Keratinocyte (primary cell): Measurements from ENCODE around the gene CDON. TPM values are rescaled to one million over a fixed set of nuclear protein-coding genes. Genes with fewer than 3 reads are reported as not detected.

ENCODE experiments used
- DNase-seq: peaks from one replicate; pipeline ENCODE4 v3.0.0-alpha.2; 2011; ENCODE audit warnings: low read depth, missing footprints, low spot score
- FAIRE-seq: peaks from 2 replicates; lab custom pipeline; 2011; peaks lifted over from hg19 to GRCh38; lab: Jason Lieb, UNC
- H2AFZ ChIP-seq: 2 replicates; pipeline ENCODE4 v1.6.0; 2012; ENCODE audit warnings: low read length, control low read depth, inconsistent platforms; ENCODE audit not compliant: control insufficient read depth
- H3K27ac ChIP-seq: 2 replicates; pipeline ENCODE4 v1.5.1; 2011; ENCODE audit warnings: low read length; ENCODE audit not compliant: control insufficient read depth, insufficient read depth
- H3K27me3 ChIP-seq: 3 replicates; pipeline ENCODE4 v1.6.0; 2011; ENCODE audit warnings: low read length; ENCODE audit not compliant: control insufficient read depth, insufficient read depth; ENCODE audit errors: extremely low read depth
- H3K36me3 ChIP-seq, 2 experiments: 2 replicates in 1 of 2; 3 replicates in 1 of 2; pipeline ENCODE4 v1.5.1; 2011; ENCODE audit warnings: low read length in 2 of 2, mild to moderate bottlenecking in 1 of 2; ENCODE audit not compliant: control insufficient read depth in 2 of 2, insufficient read depth in 2 of 2; ENCODE audit errors: extremely low read depth in 1 of 2
- H3K4me1 ChIP-seq: 3 replicates; pipeline ENCODE4 v1.5.1; 2011; ENCODE audit warnings: low read length; ENCODE audit not compliant: control insufficient read depth, insufficient read depth; ENCODE audit errors: extremely low read depth
- H3K4me2 ChIP-seq: 3 replicates; pipeline ENCODE4 v1.6.0; 2011; ENCODE audit warnings: low read depth, low read length; ENCODE audit not compliant: control insufficient read depth, insufficient read depth; ENCODE audit errors: extremely low read depth
- H3K4me3 ChIP-seq, 3 experiments: fragments of 200-600 bp in 1 of 3; sonication (generic) in 1 of 3; 2 replicates in 2 of 3; 3 replicates in 1 of 3; pipeline ENCODE4 v1.5.1; 2011 to 2016; ENCODE audit warnings: low read length in 3 of 3, mild to moderate bottlenecking in 3 of 3, control low read depth in 2 of 3, inconsistent platforms in 1 of 3, low read depth in 1 of 3, mixed read lengths in 1 of 3, mixed run types in 1 of 3, moderate library complexity in 1 of 3; ENCODE audit not compliant: control insufficient read depth in 2 of 3, insufficient read depth in 2 of 3; ENCODE audit errors: extremely low read depth in 1 of 3
- H3K79me2 ChIP-seq: 2 replicates; pipeline ENCODE4 v1.6.0; 2012; ENCODE audit warnings: low read length; ENCODE audit not compliant: control insufficient read depth, insufficient read depth
- H3K9ac ChIP-seq: 3 replicates; pipeline ENCODE4 v1.6.0; 2011; ENCODE audit warnings: low read length; ENCODE audit not compliant: control insufficient read depth, insufficient read depth; ENCODE audit errors: extremely low read depth
- H3K9me1 ChIP-seq: 3 replicates; pipeline ENCODE4 v1.6.0; 2011; ENCODE audit warnings: low read length; ENCODE audit not compliant: control insufficient read depth, insufficient read depth; ENCODE audit errors: extremely low read depth
- H3K9me3 ChIP-seq: 2 replicates; pipeline ENCODE4 v1.5.1; 2012; ENCODE audit warnings: low read depth, low read length; ENCODE audit not compliant: control insufficient read depth
- H4K20me1 ChIP-seq: 3 replicates; pipeline ENCODE4 v1.6.0; 2011; ENCODE audit warnings: low read length; ENCODE audit not compliant: control insufficient read depth, insufficient read depth; ENCODE audit errors: extremely low read depth
- EZH2 ChIP-seq: IDR thresholded peaks from one replicate; pipeline ENCODE4 v1.6.1; 2012; ENCODE audit warnings: inconsistent platforms, mild to moderate bottlenecking, low read length, moderate library complexity
- dilution Hi-C: fragments of 300-500 bp; cut with MboI; formaldehyde crosslinking; loops from one replicate; pipeline ENCODE4 v1.7.0; 2020; ENCODE audit warnings: low sequenced_read_pairs; ENCODE audit not compliant: extremely low pct_ligation_motif_present
- polyA plus RNA-seq, 5 experiments: library from polyadenylated mRNA; depleted of rRNA in 3 of 5; stranded (reverse) in 3 of 5; stranded (forward) in 1 of 5; unstranded in 1 of 5; fragments of >200 nt; gene quantifications; 1 replicate in 1 of 5; 2 replicates in 3 of 5; 3 replicates in 1 of 5; pipeline versions ENCODE4 v1.2.1 to v1.2.3, GENCODE V29; 2011 to 2012; ENCODE audit warnings: missing spikeins in 2 of 5, low read depth in 1 of 5, low replicate concordance in 1 of 5
- TF ChIP-seq, protein P1 (sequence below), 3 experiments: IDR thresholded peaks in 1 of 3; conservative IDR thresholded peaks in 1 of 3; optimal IDR thresholded peaks in 1 of 3; 2 replicates in 2 of 3; 3 replicates in 1 of 3; pipeline versions ENCODE3 to v1.5.1; 2011; ENCODE audit warnings: low read length in 3 of 3, mild to moderate bottlenecking in 3 of 3, moderate library complexity in 2 of 3, control low read depth in 1 of 3, inconsistent platforms in 1 of 3; ENCODE audit not compliant: insufficient read depth in 2 of 3; ENCODE audit errors: extremely low read depth in 1 of 3

The CDON gene
- polyA plus RNA-seq, 1 donor (not counting 4 experiments of a cell fraction or from before 2014, with no cell fraction given) = 1.0 TPM

DNA sequence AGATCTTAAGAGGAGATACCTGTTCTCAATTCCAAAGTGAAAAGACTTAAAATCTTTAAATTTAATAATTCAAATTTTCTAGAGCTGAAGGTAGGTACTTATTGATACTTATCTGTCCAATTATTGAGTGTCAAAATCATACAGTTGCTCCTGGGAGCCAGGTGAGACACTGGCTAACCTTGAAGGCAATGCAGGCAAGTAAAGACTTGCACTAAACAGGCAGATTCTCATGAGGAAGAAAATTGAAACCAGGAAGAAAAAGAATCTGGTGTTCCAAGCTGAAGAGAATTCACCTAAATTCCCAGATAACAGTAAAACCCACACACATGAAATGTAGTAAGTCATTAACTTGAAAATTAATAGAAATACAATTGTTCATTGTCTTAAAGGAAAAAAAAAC, 86.5 kb downstream of the CDON start:
- Histone ChIP-seq H3K27ac (no peak overlapping the region), H3K9me3 (no peaks in the 10 kb centered on the region), H3K9ac (no peak overlapping the region), H3K4me3 (no peak overlapping the region), H3K9me1 (no peaks in the 10 kb centered on the region), H3K4me2 (peak overlapping the region; percentile 45), H3K27me3 (no peaks in the 10 kb centered on the region), H3K4me1 (peaks cover 11% of the 10 kb centered on the region), H2AFZ (peak overlapping the region; percentile 69), H4K20me1 (no peaks in the 10 kb centered on the region), H3K36me3 (no peaks in the 10 kb centered on the region), H3K79me2 (no peaks in the 10 kb centered on the region)
- dilution Hi-C loops = no loop called here
- DNase-seq (no peak), FAIRE-seq (peak; percentile 79)
- no peak for TF ChIP-seq EZH2
- TF ChIP-seq, protein P1, sequence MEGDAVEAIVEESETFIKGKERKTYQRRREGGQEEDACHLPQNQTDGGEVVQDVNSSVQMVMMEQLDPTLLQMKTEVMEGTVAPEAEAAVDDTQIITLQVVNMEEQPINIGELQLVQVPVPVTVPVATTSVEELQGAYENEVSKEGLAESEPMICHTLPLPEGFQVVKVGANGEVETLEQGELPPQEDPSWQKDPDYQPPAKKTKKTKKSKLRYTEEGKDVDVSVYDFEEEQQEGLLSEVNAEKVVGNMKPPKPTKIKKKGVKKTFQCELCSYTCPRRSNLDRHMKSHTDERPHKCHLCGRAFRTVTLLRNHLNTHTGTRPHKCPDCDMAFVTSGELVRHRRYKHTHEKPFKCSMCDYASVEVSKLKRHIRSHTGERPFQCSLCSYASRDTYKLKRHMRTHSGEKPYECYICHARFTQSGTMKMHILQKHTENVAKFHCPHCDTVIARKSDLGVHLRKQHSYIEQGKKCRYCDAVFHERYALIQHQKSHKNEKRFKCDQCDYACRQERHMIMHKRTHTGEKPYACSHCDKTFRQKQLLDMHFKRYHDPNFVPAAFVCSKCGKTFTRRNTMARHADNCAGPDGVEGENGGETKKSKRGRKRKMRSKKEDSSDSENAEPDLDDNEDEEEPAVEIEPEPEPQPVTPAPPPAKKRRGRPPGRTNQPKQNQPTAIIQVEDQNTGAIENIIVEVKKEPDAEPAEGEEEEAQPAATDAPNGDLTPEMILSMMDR (optimal IDR thresholded peaks at IDR 0.05 in 1 of 3, IDR thresholded peaks at IDR 0.05 in 1 of 3, conservative IDR thresholded peaks at IDR 0.05 in 1 of 3; ENCODE audit: extremely low read depth in 1 of 3, insufficient read depth in 2 of 3, low read length in 3 of 3) = no peak

DNA sequence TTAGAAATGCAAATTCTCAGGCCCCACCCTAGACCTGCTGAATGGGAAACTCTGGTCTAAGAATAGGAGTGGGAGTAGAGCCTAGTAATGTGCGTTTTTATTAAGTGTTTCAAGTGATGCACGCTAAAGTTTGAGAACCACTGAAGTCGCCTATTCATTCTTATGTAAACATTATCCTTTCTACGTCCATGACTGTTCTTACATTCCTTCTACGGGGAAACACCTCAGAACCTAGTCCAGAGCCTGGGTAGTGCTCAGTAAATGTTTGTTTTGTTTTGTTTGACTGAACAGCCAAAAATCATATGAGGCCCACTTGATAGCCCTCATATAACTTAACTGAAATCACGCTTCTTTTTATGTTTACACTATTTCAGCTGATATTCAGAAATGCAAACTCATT, 87.0 kb downstream of the CDON start:
- no peak overlapping the region for H3K4me3 ChIP-seq
- FAIRE-seq (peak; percentile 13), DNase-seq (no peak)
- H3K27ac ChIP-seq = no peak overlapping the region
- H3K27me3 ChIP-seq = no peaks in the 10 kb centered on the region
- H3K9me3 ChIP-seq = no peaks in the 10 kb centered on the region
- H3K9me1 ChIP-seq = no peaks in the 10 kb centered on the region
- H3K79me2 ChIP-seq = no peaks in the 10 kb centered on the region
- dilution Hi-C loops = no loop called here
- no peak overlapping the region for H3K9ac ChIP-seq
- TF ChIP-seq, protein P1 (optimal IDR thresholded peaks at IDR 0.05 in 1 of 3, IDR thresholded peaks at IDR 0.05 in 1 of 3, conservative IDR thresholded peaks at IDR 0.05 in 1 of 3; ENCODE audit: extremely low read depth in 1 of 3, insufficient read depth in 2 of 3, low read length in 3 of 3) = no peak
- no peak for TF ChIP-seq EZH2
- no peak overlapping the region for H3K4me2 ChIP-seq
- peaks cover 11% of the 10 kb centered on the region for H3K4me1 ChIP-seq
- H4K20me1 ChIP-seq = no peaks in the 10 kb centered on the region
- H3K36me3 ChIP-seq = no peaks in the 10 kb centered on the region
- H2AFZ ChIP-seq = no peak overlapping the region
